Fibroblast of skin of right quadriceps (primary cell): ENCODE measurements around the gene GRM7.

ENCODE experiments used
- DNase-seq: peaks from one replicate; pipeline ENCODE4 v3.0.0-alpha.2; 2013

GRM7 gene

GRCh38 chr3:6985848-6986247, 124.9 kb downstream of the GRM7 start:
- no peak for DNase-seq

- DNase-seq, result no peak
Measured at GRCh38 chr3:6989608-6990291, 128.8 kb downstream of the GRM7 start.

- no peak for DNase-seq
Measured at GRCh38 chr3:6994081-6994668, 133.3 kb downstream of the GRM7 start.

GRCh38 chr3:7000501-7000900, 139.6 kb downstream of the GRM7 start:
- no peak for DNase-seq

GRCh38 chr3:7001370-7001769, 140.5 kb downstream of the GRM7 start:
- no peak for DNase-seq

- DNase-seq, result no peak
Measured at GRCh38 chr3:7015683-7016440, 154.9 kb downstream of the GRM7 start.

DNA sequence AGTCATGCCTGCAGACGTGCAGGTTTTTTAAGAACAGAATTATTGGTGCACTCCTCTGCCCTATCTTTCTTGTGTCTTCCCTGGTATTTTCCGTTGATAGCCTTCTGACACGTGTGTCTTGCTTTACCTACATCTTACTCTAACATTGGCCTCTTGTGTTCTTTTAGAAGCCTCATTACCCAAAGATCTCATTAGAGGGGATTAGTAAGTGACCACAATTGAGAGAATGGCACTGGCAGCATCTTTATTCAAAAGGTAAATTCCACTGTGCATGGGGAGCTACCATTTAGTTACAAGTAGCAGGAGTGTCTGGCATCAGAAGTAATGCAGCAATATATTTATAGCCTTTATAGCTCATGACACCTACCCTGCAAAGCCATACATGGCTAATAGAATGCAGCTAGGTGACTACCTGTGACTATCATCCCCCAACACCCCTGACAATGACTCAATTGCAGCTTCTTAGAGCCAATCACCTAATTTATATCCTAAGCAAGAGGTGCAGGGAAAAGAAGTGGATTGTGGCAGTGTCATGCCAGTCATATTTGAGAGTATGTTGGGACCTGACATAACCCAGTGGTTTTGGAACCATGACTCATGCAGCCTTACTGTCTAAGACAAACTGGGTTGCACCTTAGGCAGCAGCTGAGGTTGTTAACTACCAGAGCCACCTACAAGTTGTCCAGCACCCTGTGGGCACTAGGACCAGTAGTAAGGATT, 164.8 kb downstream of the GRM7 start:
- DNase-seq, result no peak

GRCh38 chr3:7029562-7029961, 168.6 kb downstream of the GRM7 start:
- no peak for DNase-seq

DNA sequence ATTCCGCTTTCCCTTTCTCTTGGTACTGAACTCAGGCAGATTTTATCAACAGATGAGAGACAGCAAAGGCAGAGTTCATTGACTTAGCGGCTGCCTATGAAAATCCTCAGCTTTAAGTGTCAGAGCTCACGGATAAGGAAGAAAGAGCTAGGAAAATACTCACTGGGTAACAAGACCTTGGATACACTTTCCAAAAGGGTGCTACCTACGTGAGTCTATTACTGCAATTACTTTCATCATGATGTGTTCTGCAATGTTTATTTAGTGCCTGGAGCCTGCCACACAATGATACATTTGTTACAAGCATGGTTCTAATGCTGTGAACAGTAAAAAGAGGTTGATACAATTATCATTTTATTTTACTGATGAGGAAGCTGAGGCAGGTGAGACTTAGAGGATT, 177.5 kb downstream of the GRM7 start:
- DNase-seq, result no peak

DNA sequence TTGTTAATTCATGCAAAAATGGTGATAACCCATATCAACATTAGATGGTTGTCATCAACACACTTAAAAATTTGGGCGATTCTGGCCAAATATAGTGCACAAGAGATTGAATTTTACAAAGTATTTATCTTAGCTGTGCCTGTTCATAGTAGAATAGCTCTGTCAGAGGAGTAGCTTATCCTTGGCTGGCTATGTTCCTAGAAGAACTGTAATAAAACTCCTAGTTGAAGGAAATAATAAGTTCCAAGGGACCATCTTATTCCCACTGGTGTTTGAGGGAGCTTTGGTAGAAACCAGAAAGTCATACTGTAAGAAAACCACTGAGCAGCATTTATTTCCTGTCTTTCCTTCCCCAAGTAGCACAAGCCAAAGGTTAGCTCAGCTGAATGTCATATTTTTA, 201.8 kb downstream of the GRM7 start:
- no peak for DNase-seq

GRCh38 chr3:7070461-7070860, 209.5 kb downstream of the GRM7 start:
- DNase-seq, result no peak

- DNase-seq, result no peak
Measured at GRCh38 chr3:7074217-7074616, 213.3 kb downstream of the GRM7 start.

- no peak for DNase-seq
Measured at GRCh38 chr3:7075117-7075516, 214.2 kb downstream of the GRM7 start.

DNA sequence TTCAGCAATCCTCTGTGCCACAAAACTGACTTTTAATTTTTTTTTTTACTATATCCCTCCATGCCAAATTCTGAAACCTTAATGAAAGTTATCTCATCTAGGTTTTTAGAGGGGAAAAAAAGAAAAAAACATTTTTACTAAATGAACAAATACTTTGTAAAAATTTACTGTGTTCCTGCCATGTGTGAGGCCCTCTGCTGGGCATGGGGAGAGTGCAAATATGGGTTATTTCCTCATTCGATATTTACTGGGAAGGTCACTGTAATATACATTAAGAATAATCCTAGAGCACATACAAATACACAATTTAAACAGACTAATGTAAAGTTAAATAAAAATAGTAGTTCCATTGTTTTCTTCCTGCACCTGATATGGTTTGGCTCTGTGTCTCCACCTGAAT, 215.0 kb downstream of the GRM7 start:
- DNase-seq, result no peak

- no peak for DNase-seq
Measured at GRCh38 chr3:7082244-7082643, 221.3 kb downstream of the GRM7 start.

- no peak for DNase-seq
Measured at GRCh38 chr3:7086417-7086816, 225.5 kb downstream of the GRM7 start.

- no peak for DNase-seq
Measured at GRCh38 chr3:7095116-7095515, 234.2 kb downstream of the GRM7 start.

DNA sequence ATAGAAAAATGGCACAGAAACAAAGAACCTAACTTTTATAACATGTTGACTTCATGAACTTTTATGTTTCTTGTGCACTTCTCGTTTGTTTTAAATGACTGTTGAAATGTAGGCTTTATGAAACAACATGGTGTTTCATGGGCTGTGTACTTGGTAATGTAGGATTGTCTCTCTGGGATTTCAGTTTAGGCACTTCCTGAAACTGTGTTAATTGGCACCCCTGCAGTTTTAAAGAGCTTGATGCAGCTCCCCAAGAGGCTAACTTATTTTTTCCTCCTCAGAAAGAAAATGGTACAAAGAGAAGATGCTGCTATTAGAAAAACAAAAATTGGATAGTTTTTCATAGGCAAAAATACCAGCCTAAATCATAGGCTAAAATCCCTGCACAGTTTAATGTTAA, 239.2 kb downstream of the GRM7 start:
- no peak for DNase-seq

DNA sequence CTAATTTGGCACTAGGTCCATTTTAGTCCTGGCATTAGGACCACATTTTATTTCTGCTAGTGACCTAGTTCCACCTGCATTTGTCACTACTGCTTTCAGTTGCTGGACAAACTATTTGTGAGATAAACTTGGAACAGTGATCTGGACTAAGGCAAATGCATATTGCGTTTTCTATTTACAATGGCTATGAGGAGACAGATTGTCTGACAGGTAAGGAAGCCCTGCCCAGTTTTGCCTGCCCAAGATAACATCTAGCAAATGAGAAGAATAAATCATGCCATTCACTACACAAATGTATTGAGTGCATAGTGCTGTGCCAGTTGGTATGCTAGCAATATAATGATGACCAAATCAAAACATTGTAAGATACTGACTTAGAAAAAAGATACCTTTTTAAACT, 245.7 kb downstream of the GRM7 start:
- no peak for DNase-seq

- no peak for DNase-seq
Measured at GRCh38 chr3:7112523-7113056, 251.7 kb downstream of the GRM7 start.

GRCh38 chr3:7144697-7145308, 283.9 kb downstream of the GRM7 start:
- DNase-seq, result no peak

DNA sequence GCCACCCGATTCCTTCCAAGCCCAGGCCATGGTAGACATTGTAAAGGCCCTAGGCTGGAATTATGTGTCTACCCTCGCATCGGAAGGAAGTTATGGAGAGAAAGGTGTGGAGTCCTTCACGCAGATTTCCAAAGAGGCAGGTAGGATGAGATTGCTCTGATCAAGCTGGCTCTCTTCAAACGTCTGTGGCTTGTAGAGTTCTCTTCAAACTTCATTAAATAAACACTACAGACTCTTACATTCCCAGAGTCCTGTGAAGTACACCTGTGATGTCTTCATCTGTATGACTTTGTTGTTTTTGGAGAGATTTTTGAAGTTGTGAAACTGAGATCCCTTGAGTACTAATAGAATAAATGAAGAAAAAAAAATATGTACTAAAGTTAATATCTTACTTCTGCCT, 285.6 kb downstream of the GRM7 start:
- no peak for DNase-seq

DNA sequence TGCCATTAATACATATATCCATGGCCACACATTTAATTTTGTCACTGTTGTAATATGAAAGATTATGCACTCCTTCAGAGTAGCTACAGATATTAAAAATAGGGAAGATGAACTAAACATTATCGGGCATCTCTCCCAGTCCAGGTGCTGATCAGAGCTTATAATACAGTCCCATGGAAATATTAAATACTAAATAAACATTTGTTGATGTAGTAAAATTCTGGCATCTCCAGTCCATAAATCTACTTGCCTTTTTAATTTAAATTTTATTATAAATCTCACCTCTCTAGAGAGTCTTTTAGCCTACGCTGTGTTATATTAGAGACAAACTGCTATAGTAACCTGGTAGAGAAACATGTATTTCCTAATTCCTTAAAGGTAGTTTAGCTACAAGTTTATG, 297.6 kb downstream of the GRM7 start:
- DNase-seq, result no peak
